HepG2 (cell line): ENCODE data around the gene TIMP3.

Source experiments
- ASH2L ChIP-seq: fragments of 300-600, 200-600 bp; sonication (generic); IDR thresholded peaks from 2 replicates; pipeline ENCODE4 v1.7.0; 2017; ENCODE audit warnings: low read depth, mild to moderate bottlenecking, moderate library complexity, mixed read lengths, low read length; ENCODE audit not compliant: insufficient read length
- CEBPB ChIP-seq: IDR thresholded peaks from 2 replicates; pipeline ENCODE4 v1.6.1; 2011; ENCODE audit warnings: low read depth, low read length, improper control_type of control experiment, borderline replicate concordance
- DPF2 ChIP-seq: sonication (generic); formaldehyde crosslinking; IDR thresholded peaks from 2 replicates; pipeline ENCODE4 v1.4.0; 2020; ENCODE audit warnings: mild to moderate bottlenecking, low read depth, missing genetic modification reagents, borderline replicate concordance
- HMGA1 ChIP-seq: sonication (generic); formaldehyde crosslinking; conservative IDR thresholded peaks from 2 replicates; pipeline ENCODE4 v1.4.0; 2020; ENCODE audit warnings: missing genetic modification reagents
- HMGXB4 ChIP-seq, 2 experiments: sonication (generic) in 1 of 2; formaldehyde crosslinking in 1 of 2; IDR thresholded peaks; 2 replicates each; pipeline versions ENCODE4 v1.4.0 to v1.6.1; 2018 to 2020; ENCODE audit warnings: missing genetic modification reagents in 2 of 2, borderline replicate concordance in 1 of 2, low read depth in 1 of 2, mild to moderate bottlenecking in 1 of 2, missing biosample characterization in 1 of 2
- MYNN ChIP-seq: sonication (generic); formaldehyde crosslinking; IDR thresholded peaks from 2 replicates; pipeline ENCODE4 v1.4.0; 2020; ENCODE audit warnings: mild to moderate bottlenecking, low read depth, missing genetic modification reagents
- PRDM4 ChIP-seq: sonication (generic); formaldehyde crosslinking; IDR thresholded peaks from 2 replicates; pipeline ENCODE4 v1.9.0; 2021; ENCODE audit warnings: missing genetic modification reagents, borderline replicate concordance
- SIN3B ChIP-seq: fragments of 150-350 bp; IDR thresholded peaks from 2 replicates; pipeline ENCODE4 v1.6.1; 2014; ENCODE audit warnings: low read length
- SMC3 ChIP-seq: IDR thresholded peaks from 2 replicates; pipeline ENCODE4 v1.6.1; 2011; ENCODE audit warnings: low read length, improper control_type of control experiment
- SUZ12 ChIP-seq: fragments of 150-350 bp; IDR thresholded peaks from 2 replicates; pipeline ENCODE4 v1.6.1; 2014; ENCODE audit warnings: low read depth, low read length
- USF2 ChIP-seq, 2 experiments: sonication (generic) in 1 of 2; formaldehyde crosslinking in 1 of 2; IDR thresholded peaks; 2 replicates each; pipeline versions ENCODE4 v1.5.1 to v1.6.1; 2011 to 2020; ENCODE audit warnings: borderline replicate concordance in 1 of 2, low read depth in 1 of 2, low read length in 1 of 2, mild to moderate bottlenecking in 1 of 2, missing genetic modification reagents in 1 of 2, moderate library complexity in 1 of 2
- ZBTB3 ChIP-seq: sonication (generic); formaldehyde crosslinking; IDR thresholded peaks from 2 replicates; pipeline ENCODE4 v1.4.0; 2020; ENCODE audit warnings: low read depth, mild to moderate bottlenecking, moderate library complexity, missing genetic modification reagents, borderline replicate concordance
- ZNF619 ChIP-seq: sonication (generic); formaldehyde crosslinking; IDR thresholded peaks from 2 replicates; pipeline ENCODE4 v1.4.0; 2020; ENCODE audit warnings: mild to moderate bottlenecking, missing genetic modification reagents

GRCh38 chr22:32810555-32811133 lies 9.1 kb downstream of the TIMP3 start:
- TF ChIP-seq SMC3: no peak
- no peak for TF ChIP-seq HMGXB4 (CRISPR knock-in tag; IDR thresholded peaks at IDR 0.05; ENCODE audit: borderline replicate concordance in 1 of 2, low read depth in 1 of 2)
- no peak for TF ChIP-seq SUZ12
- no peak for TF ChIP-seq ZBTB3 (CRISPR knock-in tag)
- TF ChIP-seq PRDM4 (CRISPR knock-in tag): no peak
- no peak for TF ChIP-seq ZNF619 (CRISPR knock-in tag)
- TF ChIP-seq SIN3B: no peak
- TF ChIP-seq MYNN: no peak
- TF ChIP-seq DPF2 (CRISPR knock-in tag): no peak
- TF ChIP-seq CEBPB: peak; percentile 87
- no peak for TF ChIP-seq HMGA1 (CRISPR knock-in tag)
- no peak for TF ChIP-seq USF2 (IDR thresholded peaks at IDR 0.05; ENCODE audit: low read depth, low read length)
- TF ChIP-seq USF2 (CRISPR knock-in tag; IDR thresholded peaks at IDR 0.05; ENCODE audit: borderline replicate concordance): no peak
- no peak for TF ChIP-seq ASH2L
